Fibroblast of villous mesenchyme (primary cell): ENCODE results near the gene PCBP3. TPM values are rescaled to one million over a fixed set of nuclear protein-coding genes. Genes with fewer than 3 reads are reported as not detected.

Source experiments
- DNase-seq: peaks from one replicate; pipeline ENCODE4 v3.0.0-alpha.2; 2010; ENCODE audit warnings: low read depth
- H3K4me3 ChIP-seq: 2 replicates; pipeline ENCODE4 v1.5.1; 2011; ENCODE audit warnings: low read depth, mild to moderate bottlenecking, low read length
- total RNA-seq: library from RNA; depleted of rRNA; stranded (reverse); fragments of >200 nt; gene quantifications from 2 replicates; pipeline ENCODE4 v1.2.3, GENCODE V29; 2012
- TF ChIP-seq, protein P1 (sequence below): IDR thresholded peaks from 2 replicates; pipeline ENCODE4 v1.5.1; 2012; ENCODE audit warnings: low read depth, mild to moderate bottlenecking, low read length; ENCODE audit not compliant: insufficient read depth

Gene PCBP3
- total RNA-seq, 1 donor, result 1.3 TPM

DNA sequence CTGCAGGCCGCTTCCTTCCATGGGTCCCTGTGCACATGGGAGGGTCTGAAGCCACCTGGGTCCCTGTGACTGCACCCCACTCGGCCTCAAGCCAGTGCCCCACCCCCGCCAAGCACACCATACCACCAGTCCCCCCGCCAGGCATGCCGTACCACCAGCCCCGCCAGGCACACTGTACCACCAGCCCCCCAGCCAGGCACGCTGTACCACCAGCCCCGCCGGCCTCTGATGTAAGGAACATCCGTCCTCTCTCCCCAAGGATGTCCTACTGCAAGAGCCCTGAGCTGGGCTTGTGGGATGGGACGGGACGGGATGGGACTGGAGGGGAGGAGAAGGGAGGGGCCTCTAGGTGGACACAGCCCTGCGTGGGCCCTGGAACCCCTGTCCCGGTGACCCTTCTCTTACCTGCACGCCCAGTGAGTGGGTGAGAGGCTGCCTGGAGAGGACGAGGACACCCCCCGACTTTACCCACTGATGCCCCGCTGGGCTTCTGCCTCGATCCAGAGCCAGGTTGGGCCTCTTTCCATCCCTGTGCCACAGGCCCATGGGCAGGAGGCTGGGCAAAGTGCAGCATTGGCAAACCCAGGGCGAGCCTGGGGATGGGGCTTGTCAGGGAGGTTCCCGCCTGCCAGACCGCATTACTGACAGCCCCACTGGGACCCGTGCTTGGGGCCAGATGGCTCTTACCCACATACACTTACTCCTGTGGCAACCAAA lies 297.3 kb downstream of the PCBP3 start:
- DNase-seq, result no peak
- TF ChIP-seq, protein P1, sequence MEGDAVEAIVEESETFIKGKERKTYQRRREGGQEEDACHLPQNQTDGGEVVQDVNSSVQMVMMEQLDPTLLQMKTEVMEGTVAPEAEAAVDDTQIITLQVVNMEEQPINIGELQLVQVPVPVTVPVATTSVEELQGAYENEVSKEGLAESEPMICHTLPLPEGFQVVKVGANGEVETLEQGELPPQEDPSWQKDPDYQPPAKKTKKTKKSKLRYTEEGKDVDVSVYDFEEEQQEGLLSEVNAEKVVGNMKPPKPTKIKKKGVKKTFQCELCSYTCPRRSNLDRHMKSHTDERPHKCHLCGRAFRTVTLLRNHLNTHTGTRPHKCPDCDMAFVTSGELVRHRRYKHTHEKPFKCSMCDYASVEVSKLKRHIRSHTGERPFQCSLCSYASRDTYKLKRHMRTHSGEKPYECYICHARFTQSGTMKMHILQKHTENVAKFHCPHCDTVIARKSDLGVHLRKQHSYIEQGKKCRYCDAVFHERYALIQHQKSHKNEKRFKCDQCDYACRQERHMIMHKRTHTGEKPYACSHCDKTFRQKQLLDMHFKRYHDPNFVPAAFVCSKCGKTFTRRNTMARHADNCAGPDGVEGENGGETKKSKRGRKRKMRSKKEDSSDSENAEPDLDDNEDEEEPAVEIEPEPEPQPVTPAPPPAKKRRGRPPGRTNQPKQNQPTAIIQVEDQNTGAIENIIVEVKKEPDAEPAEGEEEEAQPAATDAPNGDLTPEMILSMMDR, result no peak
- no peak overlapping the region for H3K4me3 ChIP-seq

DNA sequence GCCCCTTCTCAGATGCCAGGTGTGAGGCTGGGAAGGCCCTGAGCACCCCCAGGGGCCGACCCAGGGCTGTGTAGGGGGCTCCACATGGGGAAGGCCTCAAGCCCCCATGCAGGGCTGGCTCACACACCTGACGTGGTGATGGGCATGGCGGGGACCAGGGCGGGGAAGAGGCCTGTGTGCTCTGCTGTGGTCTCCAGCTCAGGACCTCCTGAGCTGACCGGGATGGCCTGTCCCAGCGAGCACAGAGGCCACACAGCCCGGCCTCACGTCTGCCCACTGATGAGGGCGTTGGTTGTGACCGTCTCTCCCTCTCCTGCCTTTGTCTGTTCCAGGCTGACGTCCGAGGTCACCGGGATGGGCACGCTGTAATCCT lies 297.8 kb downstream of the PCBP3 start:
- DNase-seq, result no peak
- TF ChIP-seq, protein P1, result no peak
- H3K4me3 ChIP-seq, result no peak overlapping the region

DNA sequence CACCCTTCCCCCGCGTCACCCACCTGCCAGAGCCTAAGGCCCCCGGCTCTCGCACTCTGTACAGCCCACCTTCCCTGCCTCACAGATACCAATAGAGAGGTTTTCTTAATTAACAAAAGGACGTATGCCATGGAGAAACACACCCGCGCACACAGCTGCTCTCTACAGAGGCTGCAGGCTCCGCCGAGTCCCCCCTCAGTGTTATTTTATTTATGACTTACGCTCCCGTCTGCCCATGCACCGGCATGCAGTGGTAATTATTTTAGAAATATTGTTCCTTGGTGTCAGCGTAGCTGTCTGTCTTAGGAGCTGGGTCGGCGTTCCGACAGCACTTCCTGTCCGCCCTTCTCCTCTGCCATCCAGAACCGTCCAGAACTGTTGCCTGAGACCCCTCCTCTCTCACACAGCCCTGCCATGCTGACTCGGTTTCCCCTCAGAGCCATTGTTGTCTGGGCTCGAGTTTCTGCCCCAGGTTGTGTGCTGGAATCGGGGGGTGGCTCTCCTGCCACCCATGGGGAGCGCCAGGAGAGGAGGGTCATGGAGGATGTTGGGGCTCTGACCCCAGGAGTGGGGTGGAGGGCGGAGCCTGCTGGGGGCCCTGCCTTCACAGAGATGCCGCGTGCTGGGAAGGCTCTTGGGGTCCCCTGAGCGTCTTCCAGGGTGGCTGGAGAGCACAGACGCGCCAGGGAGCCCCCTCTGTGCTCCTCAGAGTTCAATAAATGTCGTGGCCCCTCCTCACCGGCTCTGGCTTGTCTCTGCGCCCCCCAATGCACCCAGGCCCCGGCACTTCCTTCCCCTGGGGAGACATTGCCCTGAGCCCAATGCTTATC lies 298.4 kb downstream of the PCBP3 start:
- no peak for DNase-seq
- no peak overlapping the region for H3K4me3 ChIP-seq
- TF ChIP-seq, protein P1, result no peak

DNA sequence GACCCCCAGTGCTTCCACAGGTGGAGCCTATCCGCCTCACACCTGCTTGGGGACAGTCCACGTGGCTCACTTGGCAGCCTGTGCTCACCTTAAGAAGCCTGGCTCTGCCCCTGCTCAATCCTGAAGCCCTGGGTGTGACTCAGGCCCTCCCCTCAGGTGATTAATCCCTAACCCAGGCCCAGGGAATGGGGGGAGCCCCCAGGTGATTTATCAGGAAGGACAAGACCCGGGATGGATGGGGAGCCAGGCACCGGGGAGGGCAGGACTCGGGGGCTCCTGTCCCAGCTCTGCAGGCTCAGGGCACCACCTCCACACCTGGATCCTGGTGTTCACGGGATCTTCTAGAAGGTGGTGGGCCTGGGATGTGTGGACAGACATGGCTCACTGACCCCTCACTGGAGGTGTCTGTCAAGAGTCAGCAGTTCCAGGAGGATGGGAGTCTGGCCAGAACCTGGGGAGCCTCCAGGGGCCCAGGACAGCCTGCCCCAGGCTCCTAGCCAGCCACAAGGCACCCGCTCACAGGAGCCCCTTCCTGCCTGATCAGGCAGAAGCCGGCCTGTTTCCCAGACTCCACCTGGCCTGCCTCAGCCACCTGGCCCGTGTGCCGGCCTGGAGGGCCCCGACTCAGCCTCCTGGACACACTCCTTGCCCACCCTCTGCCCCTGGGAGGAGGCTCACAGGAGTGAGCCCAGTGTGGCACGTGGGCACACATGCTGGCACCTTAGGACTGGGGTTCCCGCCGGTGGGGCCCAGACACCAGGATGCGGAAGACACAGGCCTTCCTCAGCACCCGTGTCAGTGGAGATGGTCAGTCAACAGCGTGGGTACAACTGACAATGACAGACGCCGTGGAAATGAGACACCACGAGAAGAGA lies 299.5 kb downstream of the PCBP3 start:
- TF ChIP-seq, protein P1, result no peak
- no peak for DNase-seq
- no peak overlapping the region for H3K4me3 ChIP-seq

DNA sequence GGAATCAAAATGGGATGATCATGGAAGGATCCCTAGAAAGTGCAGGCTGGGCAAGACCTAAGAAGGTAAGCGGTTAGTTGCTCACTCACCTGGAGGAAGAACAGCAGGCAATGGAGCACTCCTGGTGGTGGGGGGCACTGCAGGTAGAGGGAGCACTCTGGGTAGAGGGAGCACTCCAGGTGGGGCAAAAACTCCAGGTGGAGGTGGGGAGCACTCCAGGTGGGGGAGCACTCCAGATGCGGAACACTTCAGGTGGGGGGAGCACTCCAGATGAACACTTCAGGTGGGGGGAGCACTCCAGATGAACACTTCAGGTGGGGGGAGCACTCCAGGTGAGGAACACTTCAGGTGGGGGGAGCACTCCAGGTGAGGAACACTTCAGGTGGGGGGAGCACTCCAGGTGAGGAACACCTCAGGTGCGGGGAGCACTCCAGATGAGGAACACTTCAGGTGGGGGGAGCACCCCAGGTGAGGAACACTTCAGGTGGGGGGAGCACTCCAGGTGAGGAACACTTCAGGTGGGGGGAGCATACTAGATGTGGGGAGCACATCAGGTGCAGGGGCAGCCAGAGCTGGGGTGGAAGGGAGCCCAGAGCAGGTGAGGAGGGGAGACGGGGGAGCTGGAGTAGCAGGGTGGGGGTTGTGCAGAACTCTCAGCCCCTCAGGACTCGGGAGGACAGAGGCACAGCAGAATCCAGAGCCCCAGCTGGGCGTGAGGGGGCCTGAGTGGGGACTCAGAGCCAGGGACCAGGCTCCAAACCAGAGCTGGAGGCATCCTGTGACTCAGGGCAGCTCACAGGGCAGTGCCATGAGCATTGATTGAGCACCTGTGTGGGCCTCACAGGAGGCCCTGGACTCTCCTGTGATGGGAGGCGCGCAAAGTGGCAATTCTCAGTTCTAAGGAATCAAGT lies 300.4 kb downstream of the PCBP3 start:
- TF ChIP-seq, protein P1, result no peak
- no peak for DNase-seq
- H3K4me3 ChIP-seq, result no peak overlapping the region

DNA sequence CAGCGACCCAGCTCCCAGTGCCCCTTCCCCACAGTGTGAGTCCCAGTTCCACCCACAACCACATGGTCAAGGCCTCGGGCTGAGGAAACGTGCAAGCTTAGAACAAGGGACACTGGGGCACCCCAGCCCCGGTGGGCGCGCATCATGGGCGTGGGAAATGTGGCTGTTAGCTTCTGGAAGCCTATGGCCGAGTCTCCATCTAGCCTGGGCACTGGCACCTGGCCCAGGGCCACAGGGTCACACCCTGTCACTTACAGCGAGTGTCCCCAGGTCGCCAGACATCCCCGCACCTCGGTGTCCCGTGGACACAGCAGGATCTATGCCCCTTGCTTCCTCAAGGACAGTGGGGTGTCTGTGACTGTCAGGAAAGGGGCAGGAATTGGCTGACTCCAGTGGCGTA lies 301.1 kb downstream of the PCBP3 start:
- H3K4me3 ChIP-seq, result no peak overlapping the region
- TF ChIP-seq, protein P1, result no peak

More for the DNA sequence above, 301.1 kb downstream of the PCBP3 start:
- DNase-seq, result no peak
